GM21515 (cell line): Measurements from ENCODE around the gene COMMD10.

Source experiments
- ATAC-seq: cut with Tn5 transposase; IDR thresholded peaks from one replicate; pipeline ENCODE4 v1.9.1; 2021; ENCODE audit not compliant: unreplicated experiment

The COMMD10 gene

GRCh38 chr5:116288524-116288923 is 203.7 kb downstream of the COMMD10 start:
- no peak for ATAC-seq

- no peak for ATAC-seq
Observed at GRCh38 chr5:116289276-116289675, 204.5 kb downstream of the COMMD10 start.

GRCh38 chr5:116291271-116291670 is 206.4 kb downstream of the COMMD10 start:
- ATAC-seq = no peak

GRCh38 chr5:116292321-116292720 is 207.5 kb downstream of the COMMD10 start:
- no peak for ATAC-seq

GRCh38 chr5:116296335-116297072 is 211.7 kb downstream of the COMMD10 start:
- no peak for ATAC-seq

GRCh38 chr5:116297296-116297814 is 212.5 kb downstream of the COMMD10 start:
- ATAC-seq = no peak

GRCh38 chr5:116299746-116300640 is 215.2 kb downstream of the COMMD10 start:
- no peak for ATAC-seq

GRCh38 chr5:116301110-116301509 is 216.3 kb downstream of the COMMD10 start:
- no peak for ATAC-seq

- no peak for ATAC-seq
Observed at GRCh38 chr5:116303340-116303739, 218.5 kb downstream of the COMMD10 start.

GRCh38 chr5:116303810-116304209 is 219.0 kb downstream of the COMMD10 start:
- ATAC-seq = no peak

- no peak for ATAC-seq
Observed at GRCh38 chr5:116305899-116306298, 221.1 kb downstream of the COMMD10 start.

- ATAC-seq = no peak
Observed at GRCh38 chr5:116306846-116307245, 222.0 kb downstream of the COMMD10 start.

GRCh38 chr5:116308391-116308790 is 223.6 kb downstream of the COMMD10 start:
- no peak for ATAC-seq

GRCh38 chr5:116313366-116313765 is 228.5 kb downstream of the COMMD10 start:
- no peak for ATAC-seq

GRCh38 chr5:116315531-116315930 is 230.7 kb downstream of the COMMD10 start:
- no peak for ATAC-seq

GRCh38 chr5:116318091-116318854 is 233.4 kb downstream of the COMMD10 start:
- ATAC-seq = no peak

- no peak for ATAC-seq
Observed at GRCh38 chr5:116320486-116320885, 235.7 kb downstream of the COMMD10 start.

- no peak for ATAC-seq
Observed at GRCh38 chr5:116329503-116329902, 244.7 kb downstream of the COMMD10 start.

- ATAC-seq = peak; percentile 89
Observed at GRCh38 chr5:116340799-116341198, 256.0 kb downstream of the COMMD10 start.
